Fibroblast of skin of back (primary cell): ENCODE results near the gene GOLT1B. TPM values are rescaled to one million over a fixed set of nuclear protein-coding genes. Genes with fewer than 3 reads are reported as not detected.
"Not testable (repeated sequence)": the region's sequence is repeated elsewhere in the genome, so short reads cannot be mapped to it uniquely, and the experiment has no call there.

Experiments
- DNase-seq: peaks from one replicate; pipeline ENCODE4 v3.0.0-alpha.2; 2013
- polyA plus RNA-seq, 2 experiments: library from polyadenylated mRNA; unstranded; fragments of 120-200 nt; gene quantifications; one replicate each; pipeline ENCODE4 v1.2.1, GENCODE V29; 2013; ENCODE audit not compliant: insufficient read length in 2 of 2

The GOLT1B gene, protein sequence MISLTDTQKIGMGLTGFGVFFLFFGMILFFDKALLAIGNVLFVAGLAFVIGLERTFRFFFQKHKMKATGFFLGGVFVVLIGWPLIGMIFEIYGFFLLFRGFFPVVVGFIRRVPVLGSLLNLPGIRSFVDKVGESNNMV
- polyA plus RNA-seq (2013, experiment 1 of 2; ENCODE audit: insufficient read length), result 69.8 TPM
- polyA plus RNA-seq (2013, experiment 2 of 2; ENCODE audit: insufficient read length), result 73.4 TPM

DNA sequence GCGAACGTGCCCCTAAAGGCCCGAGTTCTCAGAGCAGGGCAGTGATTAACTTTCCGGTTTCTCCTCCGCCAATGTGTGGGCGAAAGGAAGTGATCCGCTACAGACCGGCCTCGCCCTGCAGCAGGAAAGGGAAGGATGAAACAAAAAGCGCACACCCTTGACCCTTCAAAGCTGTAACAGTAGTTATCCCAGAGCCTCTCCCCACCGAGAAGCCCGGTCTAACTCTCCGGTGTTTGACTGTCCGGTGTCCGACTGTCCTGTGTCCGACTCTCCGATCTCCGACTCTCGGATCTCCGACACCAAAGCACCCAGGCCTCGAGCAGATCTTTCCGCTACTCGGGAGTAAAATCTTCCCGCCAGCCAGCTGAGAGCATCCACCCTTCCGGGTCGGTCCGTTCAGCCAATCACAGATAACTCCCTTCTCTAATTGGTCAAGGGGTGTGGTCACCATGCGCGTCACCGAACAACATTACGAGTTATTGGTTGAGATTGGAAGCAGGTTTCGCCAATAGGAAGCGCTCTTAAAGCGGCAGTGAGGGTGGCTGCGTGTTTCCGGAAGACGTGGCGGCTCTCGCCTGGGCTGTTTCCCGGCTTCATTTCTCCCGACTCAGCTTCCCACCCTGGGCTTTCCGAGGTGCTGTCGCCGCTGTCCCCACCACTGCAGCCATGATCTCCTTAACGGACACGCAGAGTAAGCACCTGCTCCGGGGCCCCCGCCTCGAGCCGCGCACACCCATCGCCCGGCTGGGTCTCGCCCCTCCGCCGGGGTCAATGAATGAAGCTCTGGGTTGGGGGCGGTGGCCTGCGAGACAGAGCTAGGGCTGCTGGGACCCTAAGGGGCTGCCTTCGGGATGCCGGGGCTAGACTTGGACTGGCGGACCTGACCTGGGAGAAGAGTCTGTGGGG is at the start of gene GOLT1B, which contains the start of gene RECQL:
Gene GOLT1B (plus strand): TSS at position 532 of the 906 bp plus-strand sequence. CDS start 135 bp downstream, at position 667.
Gene RECQL (minus strand): TSS at position 378 of the 906 bp plus-strand sequence. CDS start 2,065 bp downstream, outside the sequence.
- peak; percentile 99 for DNase-seq

DNA sequence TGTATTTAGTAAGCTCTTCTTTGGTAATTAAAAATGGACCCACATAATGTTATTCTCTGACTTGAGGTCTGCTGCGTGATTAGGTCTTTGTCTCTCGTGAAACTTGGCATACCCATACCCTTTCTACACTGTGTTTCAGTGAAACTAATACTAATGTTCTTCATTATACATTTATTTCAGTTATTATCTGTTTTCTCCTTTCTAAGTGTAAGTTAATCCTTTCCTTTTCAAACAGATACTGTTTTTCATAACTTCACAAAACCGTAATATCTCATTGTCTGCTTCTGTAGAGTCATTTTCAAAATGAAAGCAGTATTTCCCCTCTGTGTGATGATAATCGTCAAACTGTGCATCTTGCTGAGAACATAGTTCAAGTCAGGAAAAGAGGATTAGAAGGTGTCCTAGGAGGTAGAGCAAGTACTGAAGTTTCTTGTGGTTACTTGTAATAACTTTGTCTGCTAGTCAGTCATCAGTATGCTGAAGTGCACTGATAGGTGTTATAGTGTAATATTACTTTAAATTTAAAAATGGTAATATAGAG is 48.2 kb upstream of the GOLT1B start:
- DNase-seq, result no peak

DNA sequence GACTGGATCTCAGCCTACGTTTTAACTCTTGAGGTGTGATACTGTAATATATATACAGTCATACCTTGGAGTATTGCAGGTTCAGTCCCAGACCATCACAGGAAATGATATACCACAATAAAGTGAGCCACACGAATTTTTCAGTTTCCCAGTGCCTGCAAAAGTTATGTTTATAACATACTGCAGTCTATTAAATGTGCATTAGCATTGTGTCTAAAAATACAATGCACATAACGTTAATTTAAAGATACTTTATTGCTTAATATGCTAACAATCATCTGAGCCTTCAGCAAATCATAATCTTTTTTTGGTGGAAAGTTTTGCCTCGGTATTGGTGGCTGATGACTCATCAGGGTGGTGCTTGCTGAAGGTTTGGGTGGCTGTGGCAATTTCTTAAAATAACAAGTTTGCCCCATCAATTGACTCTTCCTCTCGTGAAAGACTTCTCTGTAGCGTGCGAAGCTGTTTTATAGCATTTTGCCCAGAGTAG is 45.3 kb upstream of the GOLT1B start:
- peak; percentile 30 for DNase-seq

DNA sequence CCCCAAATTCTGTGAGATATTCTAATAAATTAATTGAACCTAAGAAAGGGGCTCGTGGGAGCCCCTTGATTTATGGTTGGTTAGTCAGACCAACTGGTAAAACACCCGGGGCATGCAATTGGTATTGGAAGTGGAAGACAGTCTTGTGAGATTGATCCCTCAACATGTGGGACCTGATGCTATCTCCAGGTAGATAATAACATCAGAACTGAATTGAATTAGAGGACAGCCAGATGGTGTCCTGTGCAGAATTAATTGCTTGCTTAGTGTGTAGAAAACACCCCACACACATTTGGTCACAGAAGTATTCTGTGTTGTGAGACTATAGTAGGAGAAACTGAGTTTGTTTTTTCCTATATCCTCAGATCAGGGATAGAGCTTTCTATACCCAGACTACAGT is 42.1 kb upstream of the GOLT1B start:
- DNase-seq, result no peak

DNA sequence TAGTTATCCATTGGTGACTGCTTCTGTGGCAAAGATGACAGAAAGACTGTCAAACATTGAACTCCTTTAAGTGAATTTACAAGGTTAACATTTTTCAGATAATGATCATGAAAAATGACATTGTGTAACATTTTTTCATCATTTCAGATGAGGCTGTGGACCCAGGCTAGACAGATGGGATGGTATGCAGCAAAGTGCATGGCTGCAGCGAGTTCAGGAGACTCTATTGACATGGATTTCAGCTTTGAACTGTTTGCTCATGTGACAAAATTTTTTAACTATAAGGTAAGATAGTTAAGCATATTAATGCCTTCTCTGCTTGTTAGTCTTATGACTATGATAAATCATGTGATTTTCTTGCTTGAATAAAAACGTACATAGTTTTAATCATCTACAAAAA is 34.3 kb upstream of the GOLT1B start:
- not testable (repeated sequence) for DNase-seq

DNA sequence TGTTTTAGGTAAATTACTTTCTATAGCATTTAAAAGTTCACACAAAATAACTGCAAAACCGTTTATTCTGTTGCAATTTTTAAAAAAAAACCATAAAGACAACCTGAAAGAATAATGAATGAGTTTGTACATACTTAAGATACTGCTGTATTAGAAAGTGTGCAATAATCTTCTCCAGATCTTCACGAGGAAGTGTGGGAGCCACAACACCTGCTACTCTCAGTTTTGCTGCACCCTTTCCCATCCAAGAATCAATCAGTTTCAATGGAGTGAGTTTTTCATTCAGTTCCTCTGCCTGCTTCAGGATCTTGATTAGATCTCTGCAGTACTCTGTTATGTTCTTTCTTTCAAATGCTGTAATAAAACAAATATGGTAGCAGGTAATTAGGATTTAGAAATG is 30.3 kb upstream of the GOLT1B start:
- no peak for DNase-seq

DNA sequence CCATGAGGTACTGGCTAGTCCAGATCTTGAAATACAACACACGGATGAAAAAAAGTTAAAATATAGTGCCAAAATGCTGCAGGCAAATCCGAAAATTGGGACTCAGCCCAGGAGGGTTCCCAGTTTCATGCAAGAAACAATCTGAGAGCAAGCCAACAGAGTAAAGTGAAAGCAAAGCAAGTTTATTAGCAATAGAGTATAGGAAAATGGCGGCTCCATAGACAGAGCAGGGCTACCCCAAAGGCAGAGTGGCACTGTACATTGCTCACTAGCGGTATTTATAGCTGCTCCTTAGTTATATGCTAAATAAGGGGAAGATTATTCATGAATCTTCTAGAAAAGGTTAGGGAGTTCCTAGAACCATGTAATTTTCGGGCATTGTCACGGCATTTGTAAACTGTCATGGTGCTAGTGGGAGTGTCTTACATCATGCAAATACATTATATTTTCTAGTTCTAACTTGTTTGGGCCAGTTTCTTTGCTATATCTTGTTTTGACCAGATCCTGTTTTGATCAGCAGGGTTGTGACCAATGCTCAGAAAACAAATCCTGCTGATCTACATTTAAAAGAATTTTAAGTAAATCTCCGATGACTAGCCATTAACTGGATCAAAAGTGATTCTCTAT is 29.3 kb upstream of the GOLT1B start:
- no peak for DNase-seq

DNA sequence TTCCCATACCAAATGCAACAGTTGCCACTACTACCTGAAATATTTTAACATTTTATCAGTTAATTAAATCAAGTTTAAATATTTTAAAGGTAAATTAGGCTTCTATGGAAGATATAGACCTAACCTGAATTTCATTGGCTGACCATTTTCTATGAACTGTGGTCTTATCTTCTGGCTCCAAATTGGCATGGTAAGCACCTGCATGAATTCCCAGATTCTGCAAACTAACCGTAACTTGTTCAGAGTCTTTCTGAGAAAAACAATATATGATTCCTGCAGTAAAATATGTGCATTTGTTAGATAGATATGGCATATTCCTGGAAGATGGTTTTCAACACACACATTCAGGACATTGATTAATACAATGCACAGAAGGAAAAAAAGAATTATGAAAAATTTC is 26.0 kb upstream of the GOLT1B start:
- DNase-seq, result no peak

DNA sequence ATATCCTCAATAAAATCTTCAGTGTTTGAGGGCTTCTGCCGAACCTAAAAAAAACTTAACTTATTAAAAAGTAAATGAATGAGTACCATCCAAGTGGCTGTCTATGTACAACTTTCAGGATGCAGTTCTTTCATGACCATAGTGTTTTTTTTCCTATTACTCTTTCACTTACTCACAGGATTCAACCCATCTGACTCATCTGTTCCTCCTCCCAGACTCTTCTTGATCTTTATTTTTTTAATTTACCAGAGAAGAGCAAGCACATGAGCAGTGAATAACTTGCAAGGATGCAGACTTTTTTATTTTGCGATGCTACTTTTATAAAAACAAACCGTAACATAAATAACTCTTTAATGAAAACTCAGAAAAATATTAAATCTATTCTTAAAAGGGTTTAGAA is 24.6 kb upstream of the GOLT1B start:
- DNase-seq, result peak; percentile 78

DNA sequence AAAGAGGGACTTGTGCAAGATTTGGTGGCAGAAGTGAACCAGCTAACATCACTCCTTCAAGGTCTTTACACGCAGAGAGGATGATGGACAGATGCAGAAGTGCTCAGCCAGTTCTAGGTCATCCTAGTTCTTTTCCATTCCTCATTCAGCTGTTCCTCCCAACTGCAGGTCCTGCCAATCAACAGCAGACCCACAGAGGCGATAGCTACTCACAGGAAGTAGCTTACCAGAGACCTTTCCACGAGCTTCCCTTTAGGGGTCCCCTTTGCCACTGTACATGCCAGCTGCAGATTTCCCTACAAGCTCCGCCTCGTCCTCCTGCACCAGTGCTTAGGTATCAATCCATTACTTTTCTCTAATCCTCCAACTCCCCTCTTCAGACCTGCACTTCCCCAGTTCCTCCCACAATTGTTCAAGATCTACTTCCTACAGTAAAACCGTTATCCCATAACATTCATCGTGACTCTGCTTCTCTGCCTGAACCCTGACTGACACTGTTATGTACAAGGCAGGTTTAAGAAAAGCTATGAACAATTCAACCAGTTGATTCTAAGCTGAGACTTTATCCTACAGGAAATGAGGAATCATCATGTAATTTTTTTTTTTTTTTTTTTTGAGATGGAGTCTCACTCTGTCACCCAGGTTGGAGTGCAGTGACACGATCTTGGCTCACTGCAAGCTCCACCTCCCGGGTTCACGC is 22.7 kb upstream of the GOLT1B start:
- no peak for DNase-seq

DNA sequence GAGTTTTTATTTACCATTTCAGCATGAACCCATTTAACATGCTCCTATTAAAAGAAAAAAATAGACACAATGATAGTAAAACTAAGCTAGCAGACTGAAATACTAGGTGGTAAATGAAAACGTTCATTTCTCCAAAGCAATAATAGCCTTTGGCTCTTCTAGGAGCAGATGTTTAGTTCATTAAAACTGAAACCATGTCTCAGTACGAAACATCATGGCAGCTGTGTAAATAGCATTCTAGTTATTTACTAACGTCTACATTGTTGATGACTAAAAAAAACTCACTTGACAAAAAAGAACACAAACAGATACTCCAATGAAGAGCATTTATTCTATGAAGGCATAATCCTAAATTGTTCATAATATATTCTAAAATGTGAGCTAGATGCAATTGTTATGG is 18.1 kb upstream of the GOLT1B start:
- no peak for DNase-seq

DNA sequence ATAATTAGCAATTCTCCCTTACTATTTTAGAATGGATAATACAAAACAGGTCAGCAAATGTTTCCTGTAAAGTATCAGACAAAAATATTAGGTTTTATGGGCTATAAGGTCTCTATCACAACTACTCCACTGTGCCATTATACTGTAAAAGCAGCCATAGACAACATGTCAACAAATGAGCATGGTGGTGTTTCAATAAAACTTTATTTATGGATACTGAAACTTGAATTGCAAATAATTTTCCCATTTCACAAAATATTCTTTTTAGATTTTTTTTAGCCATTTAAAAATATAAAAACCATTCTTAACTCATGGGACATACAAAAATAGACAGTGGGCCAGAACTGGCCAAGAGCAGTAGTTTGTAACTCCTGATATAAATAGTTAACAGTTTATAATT is 15.6 kb upstream of the GOLT1B start:
- DNase-seq, result no peak

DNA sequence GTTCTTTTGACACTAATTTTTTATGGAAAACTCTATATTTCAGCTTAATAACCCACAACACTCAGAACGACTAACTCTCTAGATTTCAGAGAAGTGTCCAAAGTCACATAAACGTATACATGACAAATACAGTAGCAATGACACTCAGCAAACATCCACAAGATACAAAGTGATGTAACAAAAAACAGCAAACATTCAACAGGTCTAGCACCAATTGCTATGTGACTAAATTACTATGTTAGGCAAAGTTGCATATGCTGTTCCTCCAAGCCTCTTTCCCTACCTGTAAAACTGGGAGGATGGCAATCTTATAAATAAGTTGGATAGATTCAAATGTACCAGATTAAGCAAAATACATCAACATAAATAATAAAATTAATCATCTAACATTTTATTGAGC is 1.8 kb upstream of the GOLT1B start:
- DNase-seq, result no peak

DNA sequence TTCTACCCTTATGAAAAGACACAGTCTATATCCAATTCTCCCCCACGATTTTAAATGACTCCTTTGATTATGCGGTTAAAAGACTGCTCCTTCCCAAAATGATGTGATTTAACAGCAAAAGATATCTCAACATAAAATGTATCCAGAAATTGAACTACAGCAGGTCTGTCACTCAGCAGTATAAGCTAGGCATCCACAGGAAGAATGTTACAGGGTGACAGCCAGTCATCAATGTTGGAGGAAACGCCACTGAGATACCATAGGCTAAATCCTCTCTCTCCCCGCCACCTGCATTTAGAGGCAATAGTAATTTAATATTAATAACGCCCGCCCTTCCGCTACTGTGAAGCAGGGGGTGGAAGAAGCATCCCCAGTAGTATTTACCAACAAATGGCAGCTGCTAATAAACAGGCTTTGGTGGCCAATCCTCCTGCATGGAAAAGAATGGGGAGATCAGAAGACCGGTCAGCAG is 767 bp upstream of the GOLT1B start:
- no peak for DNase-seq

DNA sequence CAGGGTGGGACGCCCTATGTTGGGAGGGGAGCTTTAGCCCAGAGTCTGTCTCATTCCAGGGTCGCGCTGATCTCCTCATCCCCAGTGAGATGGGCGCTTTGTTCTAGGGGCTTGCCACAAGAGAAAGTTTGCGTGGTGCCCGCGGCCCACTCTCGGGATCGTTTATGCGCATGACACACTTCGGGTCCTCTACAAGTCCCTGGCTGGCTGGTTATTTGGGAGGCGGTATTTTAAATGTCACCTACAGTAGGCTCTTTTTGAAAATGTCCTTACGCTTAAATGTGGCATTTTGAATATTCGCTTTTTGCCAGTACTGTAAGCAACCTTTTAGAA is 541 bp downstream of the GOLT1B start:
- peak; percentile 52 for DNase-seq

DNA sequence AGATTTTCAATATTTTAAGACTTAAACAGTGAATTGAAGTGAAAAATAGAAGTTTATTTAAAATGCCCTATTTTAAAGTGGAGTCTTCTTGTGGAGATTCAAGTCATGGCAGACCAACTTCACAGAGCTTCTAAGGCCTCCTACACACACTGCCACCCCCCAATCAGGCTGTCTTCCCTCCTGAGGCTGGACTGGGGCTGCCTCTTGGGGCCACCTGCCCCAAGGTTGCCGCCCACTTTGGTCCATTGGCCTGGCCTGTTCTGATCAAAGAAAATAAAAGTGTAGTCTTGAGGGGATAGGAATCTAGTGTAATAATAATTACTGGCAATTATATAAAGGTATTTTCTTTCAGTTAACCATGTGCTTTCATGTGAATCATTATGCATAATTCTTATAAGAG is 1.3 kb downstream of the GOLT1B start:
- DNase-seq, result no peak

DNA sequence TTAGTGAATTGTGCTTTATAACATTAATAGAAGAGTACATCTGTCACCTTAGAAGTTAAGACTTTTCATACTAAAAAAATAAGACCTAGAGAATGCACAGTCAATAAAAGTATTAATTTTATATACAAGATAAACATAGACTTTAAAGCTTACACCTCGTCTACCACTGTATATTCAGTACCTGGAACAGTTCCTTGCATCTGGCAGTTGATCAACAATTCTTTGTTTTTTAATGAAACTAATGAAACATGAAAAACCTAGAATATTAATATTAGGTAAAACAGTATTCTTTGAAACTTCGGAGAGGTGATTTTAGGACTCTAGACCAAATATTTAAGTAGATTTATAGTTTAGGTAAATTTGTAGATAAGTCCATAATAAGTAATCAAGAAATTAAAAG is 4.3 kb downstream of the GOLT1B start:
- DNase-seq, result no peak

DNA sequence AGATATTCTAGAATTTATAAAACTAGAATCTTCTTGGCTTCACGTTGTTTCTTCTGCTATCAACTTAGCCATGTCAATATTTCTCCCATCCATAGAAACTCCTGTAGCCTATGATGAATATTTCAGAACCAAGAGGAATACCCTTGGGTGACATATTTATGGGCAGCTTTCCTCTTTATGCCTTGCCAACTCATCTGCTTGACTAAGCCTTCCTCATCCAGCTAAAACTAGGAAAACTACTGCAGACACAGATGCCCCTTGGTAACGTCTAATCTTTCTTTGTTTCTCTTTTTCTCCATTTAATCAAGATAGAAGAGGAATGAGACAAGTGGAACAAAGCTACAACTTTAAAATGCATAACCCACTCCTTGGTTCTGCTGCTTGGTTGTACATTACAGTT is 6.3 kb downstream of the GOLT1B start:
- no peak for DNase-seq

DNA sequence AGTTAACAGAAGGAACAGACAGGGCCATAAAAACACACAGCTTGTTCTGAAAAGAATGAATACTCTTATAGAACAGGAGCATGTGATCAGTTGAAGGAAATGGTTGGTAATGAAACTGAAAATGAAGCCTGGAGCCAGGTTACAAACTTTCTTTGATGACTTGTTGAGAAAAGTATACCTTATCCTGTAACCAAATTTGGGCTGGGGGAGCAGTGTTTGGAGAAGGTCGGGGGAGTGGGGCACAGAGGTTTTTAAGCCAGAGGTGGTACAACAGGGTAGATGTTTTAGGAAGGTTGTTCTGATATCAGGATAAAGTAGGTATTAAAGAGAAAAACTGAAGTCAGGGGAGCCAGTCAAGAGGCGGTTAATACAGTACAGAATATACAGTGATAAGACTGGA is 8.2 kb downstream of the GOLT1B start:
- no peak for DNase-seq

DNA sequence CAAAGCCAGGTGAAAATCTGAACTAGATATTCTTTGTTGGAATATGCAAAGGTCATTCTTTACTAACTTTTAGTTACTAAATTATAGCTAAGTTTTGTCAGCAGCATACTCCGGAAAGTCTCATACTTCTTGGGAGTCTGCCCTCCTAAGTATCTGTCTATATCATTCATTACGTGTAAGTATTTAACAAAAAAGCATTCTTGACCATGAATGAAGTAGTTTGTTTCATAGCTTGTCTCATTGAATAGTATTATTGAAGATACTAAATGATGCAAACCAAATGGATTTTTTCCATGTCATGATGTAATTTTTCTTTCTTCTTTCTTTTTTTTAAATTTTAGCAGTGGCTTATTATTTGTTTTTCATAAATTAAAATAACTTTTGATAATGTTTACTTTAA is 14.7 kb downstream of the GOLT1B start:
- DNase-seq, result no peak

DNA sequence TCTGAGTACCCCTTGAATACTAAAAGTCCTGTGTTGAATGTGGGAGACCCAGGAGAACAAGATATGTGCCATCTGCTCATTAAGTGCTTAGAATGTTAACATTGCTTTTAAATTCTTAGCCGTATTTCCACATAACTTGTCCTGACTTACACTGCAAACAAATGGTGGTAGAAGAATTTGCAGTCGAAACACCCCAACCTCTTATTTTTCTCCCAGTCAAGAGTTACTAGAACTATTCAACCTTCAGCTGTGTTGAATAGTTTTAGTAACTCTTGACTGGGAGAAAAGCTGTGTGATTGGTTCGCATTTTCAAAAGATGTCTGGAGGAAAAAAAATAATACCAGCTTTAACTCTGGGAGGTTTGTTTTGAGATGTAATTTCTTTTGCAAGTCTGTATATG is 16.9 kb downstream of the GOLT1B start:
- DNase-seq, result no peak

DNA sequence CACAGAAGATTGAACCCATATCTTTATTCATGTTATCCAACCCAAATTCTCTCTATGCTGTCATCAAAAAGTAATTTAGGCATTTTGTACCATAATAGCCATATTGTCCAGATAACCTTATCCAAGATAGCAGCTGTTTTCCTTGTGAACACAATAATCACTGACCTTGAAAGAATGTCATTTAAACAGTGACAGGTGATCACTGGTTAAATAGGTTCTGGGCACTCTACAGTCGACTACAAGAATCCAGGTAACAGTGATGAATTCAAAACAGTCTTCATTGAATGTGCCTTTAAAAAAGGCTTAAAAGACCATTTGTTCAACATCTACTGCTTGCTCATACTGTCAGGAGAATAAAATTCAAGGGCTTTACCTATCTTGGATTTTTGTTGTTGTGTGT is 20.0 kb downstream of the GOLT1B start:
- no peak for DNase-seq
